Lower leg skin (tissue), 4 donors: ENCODE measurements around the gene EEIG2. TPM values are rescaled to one million over a fixed set of nuclear protein-coding genes. Genes with fewer than 3 reads are reported as not detected.

Experiments used
- DNase-seq, 2 donors: peaks; one replicate each; pipeline ENCODE4 v3.0.0-alpha.2; 2019; ENCODE audit warnings: low spot score in 2 of 2
- H3K4me3 ChIP-seq: fragments of 200-600 bp; sonication (generic); 2 replicates; pipeline ENCODE4 v1.5.1; 2017; ENCODE audit warnings: mild to moderate bottlenecking, low read depth; ENCODE audit not compliant: poor library complexity, severe bottlenecking
- CTCF ChIP-seq, 3 donors: fragments of 450-650 bp; IDR thresholded peaks; one replicate each; pipeline ENCODE4 v1.5.1; 2016; ENCODE audit warnings: antibody characterized with exemption in 3 of 3, mild to moderate bottlenecking in 3 of 3, moderate library complexity in 2 of 3
- POLR2A ChIP-seq, 2 donors: fragments of 450-650 bp; IDR thresholded peaks; one replicate each; pipeline ENCODE4 v1.6.1; 2016 to 2017; ENCODE audit warnings: antibody characterized with exemption in 2 of 2, mild to moderate bottlenecking in 1 of 2, moderate library complexity in 1 of 2
- WGBS, 2 donors: methylation state at CpG; one replicate each; pipeline ENCODE4 v1.1.5; 2018; 5-methylcytosine and 5-hydroxymethylcytosine counted together
- intact Hi-C: fragments of 100-400 bp; cut with DNase I; formaldehyde crosslinking; loops from one replicate; pipeline ENCODE4 v1.15.0; 2023; ENCODE audit warnings: low total_unique reads
- total RNA-seq, 4 donors: library from RNA; depleted of rRNA; stranded (reverse); fragments of >200 nt; gene quantifications; one replicate each; pipeline ENCODE4 v1.1.0, GENCODE V29; 2016

EEIG2 gene
- total RNA-seq, 4 donors from 2014 or later, result 4.8 to 7.3 (median 5.5) TPM

GRCh38 chr1:108521990-108522393, 37.9 kb upstream of the EEIG2 start:
- no peak overlapping the region for H3K4me3 ChIP-seq
- intact Hi-C loops, result no loop called here
- no peak for DNase-seq
- TF ChIP-seq POLR2A (IDR thresholded peaks at IDR 0.05) (no peak), CTCF (IDR thresholded peaks at IDR 0.05) (no peak)

- H3K4me3 ChIP-seq, result no peak overlapping the region
- TF ChIP-seq POLR2A (IDR thresholded peaks at IDR 0.05) (no peak), CTCF (IDR thresholded peaks at IDR 0.05) (no peak)
- DNase-seq, result no peak
- intact Hi-C loops, result no loop called here
Observed at GRCh38 chr1:108523829-108524228, 36.1 kb upstream of the EEIG2 start.

GRCh38 chr1:108524676-108525075, 35.2 kb upstream of the EEIG2 start:
- TF ChIP-seq POLR2A (IDR thresholded peaks at IDR 0.05), result no peak
- no peak for TF ChIP-seq CTCF (IDR thresholded peaks at IDR 0.05)
- no peak overlapping the region for H3K4me3 ChIP-seq
- intact Hi-C loops, result no loop called here
- 88 to 89% methylated on average over 3 of the region's 3 CpGs for WGBS, 2 donors
- DNase-seq, result no peak

- TF ChIP-seq CTCF (IDR thresholded peaks at IDR 0.05), result no peak
- no peak for TF ChIP-seq POLR2A (IDR thresholded peaks at IDR 0.05)
- intact Hi-C loops, result no loop called here
- DNase-seq, result no peak
- 55 to 77% methylated on average over 3 of the region's 3 CpGs for WGBS, 2 donors
- H3K4me3 ChIP-seq, result no peak overlapping the region
Observed at GRCh38 chr1:108527135-108527534, 32.8 kb upstream of the EEIG2 start.

GRCh38 chr1:108527837-108528236, 32.1 kb upstream of the EEIG2 start:
- no peak for DNase-seq
- TF ChIP-seq POLR2A (IDR thresholded peaks at IDR 0.05) (no peak), CTCF (IDR thresholded peaks at IDR 0.05) (no peak)
- 92 to 93% methylated on average over 2 of the region's 2 CpGs for WGBS, 2 donors
- intact Hi-C loops, result no loop called here
- H3K4me3 ChIP-seq, result no peak overlapping the region

- TF ChIP-seq CTCF (IDR thresholded peaks at IDR 0.05), result no peak
- TF ChIP-seq POLR2A (IDR thresholded peaks at IDR 0.05), result no peak
- H3K4me3 ChIP-seq, result no peak overlapping the region
- DNase-seq, result no peak
- 27 to 45% methylated on average over 4 of the region's 4 CpGs for WGBS, 2 donors
- intact Hi-C loops, result no loop called here
Observed at GRCh38 chr1:108531444-108531843, 28.5 kb upstream of the EEIG2 start.
